Activated naive CD8-positive, alpha-beta T cell treated with anti-CD3 and anti-CD28 coated beads, Interleukin-2, amount 50 U/mL, for 16 hours (primary cell): ENCODE data around the gene AMOTL1.

Source experiments
- DNase-seq: peaks from one replicate; pipeline ENCODE4 v3.0.0-alpha.2; 2020; ENCODE audit warnings: low read depth, low spot score

AMOTL1 gene

DNA sequence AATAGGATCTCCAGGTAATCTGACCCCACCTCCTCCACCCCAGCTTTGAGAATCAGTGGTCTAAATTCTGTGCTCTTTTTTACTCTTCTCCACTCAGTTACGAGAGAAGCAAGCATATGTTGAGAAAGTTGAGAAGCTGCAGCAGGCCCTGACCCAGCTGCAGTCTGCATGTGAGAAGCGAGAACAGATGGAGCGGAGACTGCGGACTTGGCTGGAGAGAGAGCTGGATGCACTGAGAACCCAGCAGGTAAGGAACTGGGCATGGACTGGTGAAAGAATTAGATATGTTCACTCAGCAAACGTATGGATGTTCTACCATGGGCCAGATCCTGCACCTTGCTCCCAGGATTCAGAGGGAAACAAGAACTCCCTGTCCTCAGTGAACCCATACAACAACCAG, 85.7 kb downstream of the AMOTL1 start:
- DNase-seq: no peak

DNA sequence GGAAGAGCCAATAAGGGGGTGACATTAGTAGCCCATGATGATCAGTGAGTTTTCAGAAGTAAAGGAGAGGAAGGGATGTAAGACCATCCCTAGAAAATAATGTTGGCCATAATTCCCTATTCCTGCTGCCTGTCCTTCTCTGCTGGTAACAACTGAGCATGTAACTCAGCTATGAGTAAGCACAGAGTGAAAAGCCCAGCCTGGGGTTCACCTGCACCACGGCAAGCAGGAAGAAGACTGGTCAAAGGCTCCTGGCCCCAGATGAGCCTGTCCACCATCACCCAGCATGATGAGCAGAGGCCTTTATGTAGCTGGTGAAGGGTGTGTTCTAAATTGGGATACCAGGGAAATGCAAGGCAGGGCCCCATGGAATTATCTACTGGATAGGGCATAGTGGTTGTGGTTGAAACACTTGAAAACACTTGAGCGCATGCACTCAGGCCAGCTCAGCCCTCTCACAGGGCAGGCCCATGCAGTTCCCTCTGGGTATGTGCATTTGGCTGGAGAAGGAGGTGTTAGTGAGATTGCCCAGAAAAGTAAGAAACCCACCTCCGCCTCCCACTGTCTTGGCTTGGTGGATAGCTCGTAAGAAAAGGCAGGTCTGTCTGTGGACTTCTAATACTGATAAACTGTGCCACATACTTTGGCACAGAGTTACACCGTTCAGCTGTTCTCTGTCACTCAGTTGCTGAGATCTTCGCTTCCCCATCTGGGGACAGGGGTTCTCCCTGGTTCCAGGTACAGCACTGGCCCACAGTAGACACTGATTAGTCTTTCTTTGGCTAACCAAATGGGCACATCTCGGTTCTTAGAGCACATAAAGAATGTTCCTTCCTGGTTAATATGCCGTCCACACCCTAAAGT, 86.8 kb downstream of the AMOTL1 start:
- no peak for DNase-seq

DNA sequence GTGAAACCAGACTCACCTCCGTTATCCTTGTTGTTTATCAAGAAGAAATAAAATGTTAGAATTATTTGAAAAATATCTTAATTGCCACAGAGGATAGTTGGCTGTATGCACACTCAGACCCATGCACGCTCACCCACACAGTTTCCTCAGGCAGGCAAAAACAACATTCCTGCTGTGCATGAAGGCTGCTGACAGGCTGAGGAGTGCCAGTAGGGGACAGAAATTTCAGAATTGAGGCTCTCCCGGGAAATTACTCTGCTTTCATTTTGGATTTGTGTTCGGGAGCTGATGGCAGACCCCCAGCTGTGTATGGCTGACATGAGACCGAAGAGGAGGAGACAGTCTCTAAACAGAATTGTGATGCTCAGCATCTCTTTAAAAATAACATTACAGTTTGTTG, 87.5 kb downstream of the AMOTL1 start:
- DNase-seq: no peak

DNA sequence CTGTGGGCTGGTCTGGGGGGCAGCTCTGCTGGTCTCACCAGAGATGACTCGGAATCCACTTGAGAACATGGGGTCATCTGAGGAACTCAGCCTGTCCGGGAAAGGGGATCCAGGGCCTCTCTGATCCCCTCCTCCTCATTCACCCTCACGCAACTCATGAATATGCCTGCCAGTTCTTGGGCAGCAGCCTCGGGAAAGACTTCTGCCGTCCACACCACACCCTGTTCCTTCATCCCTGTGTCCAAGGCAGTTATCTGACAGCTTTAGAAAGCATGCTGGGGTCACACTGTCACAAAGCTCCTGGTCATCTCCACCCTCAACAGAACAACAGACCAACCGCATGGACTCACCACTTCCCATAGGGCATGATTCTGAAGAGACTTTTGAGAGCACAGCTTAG, 88.3 kb downstream of the AMOTL1 start:
- no peak for DNase-seq

DNA sequence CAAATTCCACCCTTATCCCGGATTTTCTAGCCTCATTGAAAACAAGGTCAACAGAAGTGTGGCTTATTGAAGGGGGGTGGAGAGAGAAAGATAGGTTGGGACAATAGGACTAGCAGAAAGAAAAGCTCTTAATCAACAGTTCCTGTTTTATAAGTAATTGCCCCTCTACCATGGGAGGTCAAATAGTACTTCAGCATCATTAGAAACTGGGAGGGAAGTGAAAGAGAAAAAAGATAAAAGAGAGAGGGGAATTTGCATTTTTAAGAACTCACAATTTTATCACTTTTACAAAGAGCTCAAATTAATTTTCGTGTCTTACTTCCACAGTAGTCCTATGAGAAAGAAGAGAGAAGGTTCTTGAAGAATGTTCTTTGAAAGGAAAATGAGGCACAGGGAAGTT, 89.2 kb downstream of the AMOTL1 start:
- no peak for DNase-seq

DNA sequence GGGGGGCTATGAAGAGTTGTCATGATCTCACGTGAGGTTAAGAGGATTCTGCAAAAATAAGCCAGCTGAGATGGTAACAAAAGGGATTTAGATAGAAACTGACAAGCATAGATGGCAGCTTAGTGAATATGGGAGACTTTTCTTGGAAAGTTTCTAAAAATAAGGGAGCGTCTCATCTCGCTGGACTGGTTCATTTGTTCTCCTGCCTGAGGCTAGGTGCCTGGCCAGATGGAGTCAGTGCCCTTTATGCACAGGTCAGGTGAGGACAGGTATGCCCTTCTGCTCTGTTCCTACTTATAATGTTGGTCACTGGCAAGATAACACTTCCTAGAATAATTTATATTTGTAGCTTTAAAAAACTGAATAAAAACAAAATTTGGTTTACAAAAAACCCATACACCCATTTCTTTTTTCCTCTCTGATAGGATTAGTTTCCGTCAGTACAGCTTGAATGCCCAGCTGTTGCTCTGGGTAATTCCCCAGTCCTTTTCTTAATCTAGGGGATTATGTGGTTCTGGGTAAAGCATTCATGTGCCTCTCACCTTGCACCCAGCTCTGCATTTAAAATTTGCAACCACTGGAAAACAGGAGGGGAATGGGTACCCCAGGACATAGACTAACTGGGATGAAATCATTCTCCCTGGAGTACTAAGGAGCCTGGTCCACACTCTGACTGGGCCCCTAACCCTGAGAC, 90.0 kb downstream of the AMOTL1 start:
- no peak for DNase-seq

DNA sequence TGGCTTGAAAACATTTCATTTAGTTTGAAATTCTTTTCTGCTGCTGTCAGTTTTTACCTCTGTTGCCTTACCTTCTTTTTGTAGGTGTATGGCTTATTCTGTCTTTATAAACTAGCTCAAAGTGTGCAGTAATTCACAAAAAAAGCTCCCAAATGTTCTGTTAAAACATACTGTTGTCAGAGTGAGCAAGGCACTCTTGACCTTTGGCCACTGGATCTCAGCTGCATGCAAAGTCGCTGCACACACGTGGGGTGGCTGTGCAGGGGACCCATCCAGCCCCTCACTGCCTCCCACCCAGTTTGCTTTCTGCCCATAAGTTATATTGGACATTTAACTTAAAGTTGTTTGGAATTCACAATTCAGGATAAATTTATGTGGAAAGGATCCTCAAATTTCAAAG, 92.2 kb downstream of the AMOTL1 start:
- no peak for DNase-seq

DNA sequence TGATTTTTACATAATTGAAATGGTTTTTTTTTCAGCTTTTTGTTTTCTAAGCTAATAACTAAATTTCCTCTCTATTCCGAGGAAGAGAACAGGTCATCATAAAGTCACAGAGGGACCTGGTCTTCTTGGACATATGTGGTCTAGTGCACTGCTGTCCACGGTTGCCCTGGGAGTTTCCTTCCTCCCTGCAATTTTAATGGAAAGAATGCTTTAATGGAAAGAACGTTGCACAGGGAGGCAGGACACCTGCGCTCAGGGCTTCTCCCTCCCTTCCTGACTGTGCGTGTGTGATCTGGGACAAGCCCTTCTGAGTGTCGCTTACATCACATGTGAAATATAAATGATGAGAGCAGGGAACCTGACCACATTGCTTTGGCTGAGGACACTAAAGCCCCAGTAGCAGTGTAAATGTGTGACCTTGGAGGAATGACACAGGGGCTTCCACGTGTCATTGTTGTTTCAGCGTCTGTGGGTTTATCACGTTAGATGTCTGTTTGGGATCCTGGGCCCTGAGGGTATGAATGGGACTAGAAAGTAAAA, 93.2 kb downstream of the AMOTL1 start:
- no peak for DNase-seq

DNA sequence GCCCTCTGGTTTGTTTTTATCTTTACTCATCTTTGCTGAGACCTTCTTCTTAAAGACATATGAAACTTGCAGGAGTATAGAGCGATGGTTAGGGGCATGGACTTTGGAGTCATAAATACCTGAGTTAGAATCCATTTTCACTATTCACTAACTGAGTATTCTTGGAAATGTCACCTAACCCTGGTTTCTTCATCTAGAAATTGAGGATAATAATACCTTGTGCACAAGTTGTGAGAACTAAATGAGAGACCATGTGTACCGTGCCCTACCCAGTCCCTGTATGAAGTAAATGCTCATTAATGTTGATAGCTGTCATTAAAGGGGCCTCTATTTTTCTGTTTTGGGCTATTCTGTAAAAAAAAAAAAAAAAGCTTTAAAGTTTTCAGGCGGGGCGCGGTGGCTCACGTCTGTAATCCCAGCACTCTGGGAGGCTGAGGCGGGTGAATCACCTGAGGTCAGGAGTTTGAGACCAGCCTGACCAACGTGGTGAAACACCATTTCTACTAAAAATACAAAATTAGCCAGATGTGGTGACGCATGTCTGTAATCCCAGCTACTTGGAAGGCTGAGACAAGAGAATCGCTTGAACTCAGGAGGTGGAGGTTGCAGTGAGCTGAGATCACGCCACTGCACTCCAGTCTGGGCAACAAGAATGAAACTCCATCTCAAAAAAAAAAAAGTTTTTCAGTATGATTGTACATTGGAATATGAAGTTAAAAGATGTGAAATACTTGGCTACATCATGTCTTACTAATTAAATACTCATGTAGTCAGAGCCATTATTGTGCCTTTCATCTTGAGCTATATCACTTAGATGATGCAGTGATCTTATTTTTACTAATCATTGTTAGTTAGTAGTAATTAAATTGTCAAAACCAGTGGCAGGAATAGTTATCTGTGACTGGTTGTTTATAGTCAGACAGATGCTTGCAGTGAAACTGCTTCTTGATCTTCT, 95.0 kb downstream of the AMOTL1 start:
- DNase-seq: no peak

DNA sequence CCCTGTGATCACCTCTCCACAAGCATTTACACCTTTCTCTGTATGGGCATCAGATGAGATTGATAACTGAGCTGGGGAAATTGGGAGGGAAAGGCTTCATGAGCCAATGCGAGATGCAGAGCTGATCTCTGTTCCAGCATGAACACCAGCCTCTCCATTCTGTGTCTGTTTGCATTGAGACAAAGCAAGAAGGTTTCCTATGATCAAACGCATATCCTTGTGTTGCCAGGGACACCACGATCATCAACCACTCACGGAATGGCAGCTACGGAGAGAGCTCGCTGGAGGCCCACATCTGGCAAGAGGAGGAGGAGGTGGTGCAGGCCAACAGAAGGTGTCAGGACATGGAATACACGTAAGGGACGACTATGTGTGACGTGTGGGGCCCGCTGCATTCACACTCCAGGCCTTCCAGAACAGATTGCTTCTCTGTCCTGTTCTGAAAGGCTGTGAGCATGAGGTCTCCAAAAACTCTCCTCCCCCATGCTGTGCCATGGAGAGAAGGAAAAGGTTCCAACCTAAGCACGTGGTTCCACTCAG, 96.4 kb downstream of the AMOTL1 start:
- no peak for DNase-seq

DNA sequence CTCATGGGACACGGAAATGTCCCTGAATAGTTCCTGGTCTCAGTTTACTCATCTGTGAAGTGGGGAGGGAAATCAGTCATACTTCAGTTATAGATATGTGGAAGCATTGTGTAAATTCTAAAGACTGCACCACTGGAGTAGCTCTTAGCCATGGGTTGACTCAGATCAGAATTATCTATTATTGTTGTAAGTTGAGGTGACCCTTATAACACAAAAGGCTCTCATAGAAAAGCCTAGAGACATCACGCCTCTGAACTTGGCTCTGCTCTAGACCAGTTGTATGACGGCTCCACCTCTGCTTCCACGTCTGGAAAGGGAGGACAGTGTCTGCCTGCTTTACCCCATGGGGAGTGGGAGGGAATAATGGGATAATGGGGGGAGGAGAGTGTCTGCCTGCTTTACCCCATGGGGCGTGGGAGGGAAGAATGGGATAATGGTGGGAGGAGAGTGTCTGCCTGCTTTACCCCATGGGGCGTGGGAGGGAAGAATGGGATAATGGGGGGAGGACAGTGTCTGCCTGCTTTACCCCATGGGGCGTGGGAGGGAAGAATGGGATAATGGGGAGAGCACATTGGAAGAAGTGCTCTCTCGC, 98.2 kb downstream of the AMOTL1 start:
- no peak for DNase-seq

DNA sequence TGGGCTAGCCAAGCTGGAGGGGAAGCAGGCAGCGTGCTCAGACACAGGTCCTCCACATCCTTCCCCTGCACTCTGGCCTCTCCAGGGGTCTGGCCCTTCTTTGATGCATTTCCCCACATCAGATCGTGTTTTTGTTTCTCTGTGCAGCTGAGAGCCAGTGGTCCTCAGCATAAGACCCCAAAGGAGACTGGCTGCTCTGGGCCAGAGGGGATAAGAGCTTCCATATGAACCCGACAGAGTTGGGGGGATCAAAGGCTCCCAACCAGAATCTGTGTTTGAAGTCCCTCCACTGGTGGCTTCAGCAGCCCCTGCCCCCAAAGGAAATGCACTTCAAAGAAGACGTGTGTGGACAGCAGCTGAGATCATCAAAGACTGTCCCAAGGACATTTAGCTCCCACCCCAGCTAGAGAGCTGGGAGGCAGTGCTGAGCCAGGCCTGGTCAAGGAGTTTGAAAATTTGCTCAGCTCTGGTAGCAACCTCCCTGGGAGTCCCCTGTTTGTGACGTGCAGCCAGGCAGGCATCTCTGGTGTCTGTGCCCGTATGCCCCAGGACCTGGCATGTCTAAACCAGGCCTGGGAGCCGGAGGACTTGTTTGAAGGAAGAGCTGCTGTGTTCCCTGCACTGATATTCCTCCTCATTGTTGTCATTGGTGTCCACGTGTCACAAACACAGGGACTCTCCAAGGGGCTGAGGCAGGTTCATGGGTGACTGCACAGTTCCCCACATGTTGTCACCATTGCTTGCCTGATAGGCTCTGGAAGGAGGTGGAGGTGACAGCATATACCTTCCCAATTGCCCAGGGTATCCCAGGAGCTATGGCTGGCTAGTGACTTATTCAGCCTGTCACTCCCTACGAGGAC, 99.0 kb downstream of the AMOTL1 start:
- DNase-seq: no peak

DNA sequence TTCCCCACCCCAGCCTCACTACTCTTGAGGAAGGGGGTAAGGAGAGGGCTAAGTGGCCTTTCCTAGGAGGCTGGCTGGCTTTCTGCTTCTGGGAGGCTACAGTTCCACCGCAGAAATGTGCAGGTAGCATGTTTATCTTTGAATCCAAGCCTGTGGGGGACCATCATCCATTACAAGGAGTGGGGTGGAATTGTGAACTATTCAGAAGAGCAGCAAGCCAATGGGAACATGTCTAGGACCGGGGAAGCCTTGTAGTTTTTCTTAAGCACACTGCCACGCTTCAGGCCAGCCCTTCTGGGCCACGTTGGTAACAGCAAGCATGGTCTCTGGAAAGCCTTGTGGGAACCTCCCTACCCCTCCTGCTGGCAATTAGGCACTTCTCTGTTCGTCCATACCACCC, 100.3 kb downstream of the AMOTL1 start:
- DNase-seq: no peak

DNA sequence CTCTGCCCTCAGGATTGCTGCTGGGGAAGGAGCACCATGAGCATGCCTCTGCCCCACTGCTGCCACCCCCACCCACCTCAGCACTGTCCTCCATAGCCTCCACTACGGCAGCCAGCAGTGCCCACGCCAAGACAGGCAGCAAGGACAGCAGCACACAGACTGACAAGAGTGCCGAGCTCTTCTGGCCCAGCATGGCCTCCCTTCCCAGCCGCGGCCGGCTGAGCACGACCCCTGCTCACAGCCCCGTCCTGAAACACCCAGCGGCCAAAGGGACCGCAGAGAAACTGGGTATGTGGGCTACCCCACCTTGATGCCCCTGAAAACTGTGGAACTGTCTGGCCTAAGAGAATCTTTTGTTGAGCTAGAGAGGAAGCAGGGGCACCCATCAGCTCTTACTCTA, 101.0 kb downstream of the AMOTL1 start:
- DNase-seq: no peak

DNA sequence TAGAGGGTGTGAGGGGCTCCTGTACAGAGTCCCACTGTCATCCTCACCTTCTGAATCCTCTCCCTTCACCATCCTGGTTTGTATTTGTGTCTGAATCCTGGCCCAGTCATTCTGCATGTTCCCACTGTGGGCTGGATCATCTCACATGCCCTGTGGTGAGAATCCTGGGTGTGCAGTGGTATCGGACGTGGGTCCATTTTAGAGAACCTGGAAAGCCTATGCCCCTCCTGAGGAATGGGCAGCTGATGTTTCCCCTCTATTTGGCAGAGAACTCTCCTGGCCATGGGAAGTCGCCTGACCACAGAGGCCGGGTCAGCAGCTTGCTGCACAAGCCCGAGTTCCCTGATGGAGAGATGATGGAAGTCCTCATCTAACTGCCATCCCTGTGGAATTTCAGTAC, 102.3 kb downstream of the AMOTL1 start:
- DNase-seq: no peak

DNA sequence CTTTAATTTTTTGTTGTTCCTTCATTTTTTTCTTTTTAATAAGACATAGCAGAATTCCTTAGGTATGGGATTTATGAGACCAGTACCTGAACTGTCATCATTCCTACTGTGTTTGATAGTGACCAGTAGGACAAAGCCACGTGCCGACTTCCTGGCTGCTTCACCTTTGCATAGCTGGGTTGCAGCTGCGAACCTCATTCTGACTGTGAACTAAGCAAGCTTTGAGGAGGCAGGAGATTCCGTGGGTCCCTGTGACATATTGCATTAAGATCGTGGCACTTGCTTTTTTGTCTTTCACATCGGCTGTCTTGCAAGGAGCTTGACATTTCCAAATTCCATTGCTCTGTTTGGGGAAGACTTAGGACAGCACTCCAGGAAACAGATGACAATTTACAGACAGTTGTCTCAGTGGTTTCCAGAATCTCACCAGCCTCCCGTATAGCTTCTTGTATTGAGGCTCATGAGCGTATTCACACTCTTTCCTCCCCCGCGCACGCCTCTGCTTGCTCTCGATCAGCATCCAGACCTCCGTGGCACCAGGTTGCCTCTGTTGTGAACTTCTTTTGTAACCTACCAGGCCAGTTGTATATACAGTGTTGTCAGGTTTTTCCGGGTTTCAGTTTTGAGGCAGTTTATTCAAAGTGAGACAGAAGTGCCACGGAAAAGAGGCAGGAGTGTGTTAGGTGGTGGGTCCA, 103.5 kb downstream of the AMOTL1 start:
- no peak for DNase-seq

DNA sequence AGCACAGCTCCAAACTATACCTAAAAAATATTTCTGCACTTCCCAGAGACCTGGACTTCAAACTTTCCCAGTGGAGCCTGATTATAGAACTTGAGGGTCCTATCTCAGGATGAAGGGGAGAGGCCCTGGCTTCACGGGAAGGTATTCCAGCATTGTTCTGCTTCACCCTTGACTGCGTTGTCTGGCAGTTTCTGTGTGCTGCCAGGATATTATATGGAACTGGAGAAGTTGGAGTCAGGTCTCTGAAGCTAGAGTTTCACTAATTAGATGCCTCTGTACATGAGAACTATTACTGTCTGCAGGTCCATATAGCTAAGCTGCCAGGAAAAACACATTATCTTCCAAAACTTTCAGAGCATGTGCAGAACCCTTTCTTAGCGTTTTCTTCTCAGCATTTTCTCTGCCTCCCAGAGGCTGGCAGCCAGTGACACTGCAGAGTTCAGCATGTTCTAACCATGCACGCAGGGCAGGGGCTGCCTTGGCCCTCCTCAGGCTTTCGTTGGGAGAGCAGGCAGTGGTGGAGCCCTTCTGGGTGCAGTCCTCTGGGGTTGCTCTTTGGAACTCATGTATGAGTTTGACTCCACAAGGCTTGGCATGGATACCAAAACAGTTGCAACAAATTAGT, 105.9 kb downstream of the AMOTL1 start:
- DNase-seq: no peak

DNA sequence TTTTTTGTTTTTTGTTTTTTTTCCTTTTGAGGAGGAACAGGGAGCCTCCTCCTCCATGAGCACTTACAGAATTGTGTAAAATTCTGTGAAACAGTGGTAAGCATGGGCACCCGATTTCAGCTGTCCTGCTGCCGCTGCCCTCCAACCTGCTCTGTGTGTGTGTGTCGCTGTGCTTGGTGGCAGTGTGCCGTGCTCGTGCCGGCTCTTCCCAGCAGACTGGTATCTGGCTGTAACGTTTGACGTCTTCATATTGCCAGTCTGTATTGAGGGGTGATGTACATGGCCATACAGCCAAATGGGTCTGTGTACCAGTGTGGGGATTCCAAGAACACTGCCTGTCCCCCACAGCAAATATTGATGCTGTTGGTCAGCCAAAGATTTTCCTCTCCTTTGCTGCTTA, 108.1 kb downstream of the AMOTL1 start:
- no peak for DNase-seq
